Measurements from ENCODE around the gene ZSWIM3.
A peak's percentile ranks its signal among the peaks of the same experiment; 100 is the strongest.

ZSWIM3 gene

DNA sequence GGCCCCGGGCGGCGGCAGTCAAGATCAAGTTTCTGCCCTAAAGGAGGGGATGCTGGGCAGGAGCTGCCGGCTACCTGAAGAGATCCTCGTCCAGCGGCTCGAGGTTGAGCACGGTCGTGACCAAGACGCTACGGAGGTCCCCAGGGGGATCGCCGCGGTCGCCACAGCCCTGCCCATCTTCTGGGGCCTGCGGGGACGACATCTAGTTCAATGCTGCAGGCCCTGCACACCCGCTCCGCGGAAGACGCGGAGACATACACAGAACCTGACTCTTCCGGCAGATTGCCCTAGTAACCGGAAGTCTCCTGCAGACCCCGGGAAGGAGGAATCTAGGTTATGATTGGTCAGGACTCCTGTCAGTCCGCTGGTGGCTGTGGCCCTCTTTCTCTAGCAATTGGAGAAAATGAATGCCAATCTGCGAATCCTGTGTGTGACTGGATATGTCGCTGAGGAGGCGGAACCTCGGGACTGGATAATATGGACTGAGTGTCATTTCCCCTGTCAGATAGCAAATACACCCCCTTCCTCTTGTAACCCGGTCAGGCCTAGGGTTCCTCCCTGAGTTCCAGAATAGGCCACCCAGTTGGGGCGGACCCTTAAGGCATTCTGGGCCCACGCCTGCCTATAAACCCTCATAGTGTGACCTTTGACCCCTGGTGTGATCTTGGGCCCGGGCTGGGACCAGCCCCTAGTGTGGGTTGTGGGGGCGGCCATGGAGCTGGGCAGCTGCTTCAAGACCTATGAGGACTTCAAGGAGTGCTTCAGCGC, at the start of gene ZSWIM3, which contains the start of gene ACOT8:
Gene ZSWIM3 (plus strand): TSS at position 501 of the 768 bp plus-strand sequence. CDS start 212 bp downstream, at position 713.
Gene ACOT8 (minus strand): TSS at position 279 of the 768 bp plus-strand sequence. CDS start 77 bp downstream, at position 202.
- Histone ChIP-seq H3K27me3 (ENCODE audit: insufficient read depth, low read length) (no peaks in the 10 kb centered on the region), H2AFZ (ENCODE audit: low read depth, low read length) (peak within 1 kb of the TSS; percentile 21), H3K9me3 (ENCODE audit: low read length) (no peaks in the 10 kb centered on the region), H3K36me3 (ENCODE audit: insufficient read depth, low read length) (peaks cover 4% of the 10 kb centered on the region), H3K4me3 (ENCODE audit: low read length) (peak within 1 kb of the TSS; percentile 77), H3K4me1 (ENCODE audit: insufficient read depth, low read length) (peaks cover 19% of the 10 kb centered on the region)

DNA sequence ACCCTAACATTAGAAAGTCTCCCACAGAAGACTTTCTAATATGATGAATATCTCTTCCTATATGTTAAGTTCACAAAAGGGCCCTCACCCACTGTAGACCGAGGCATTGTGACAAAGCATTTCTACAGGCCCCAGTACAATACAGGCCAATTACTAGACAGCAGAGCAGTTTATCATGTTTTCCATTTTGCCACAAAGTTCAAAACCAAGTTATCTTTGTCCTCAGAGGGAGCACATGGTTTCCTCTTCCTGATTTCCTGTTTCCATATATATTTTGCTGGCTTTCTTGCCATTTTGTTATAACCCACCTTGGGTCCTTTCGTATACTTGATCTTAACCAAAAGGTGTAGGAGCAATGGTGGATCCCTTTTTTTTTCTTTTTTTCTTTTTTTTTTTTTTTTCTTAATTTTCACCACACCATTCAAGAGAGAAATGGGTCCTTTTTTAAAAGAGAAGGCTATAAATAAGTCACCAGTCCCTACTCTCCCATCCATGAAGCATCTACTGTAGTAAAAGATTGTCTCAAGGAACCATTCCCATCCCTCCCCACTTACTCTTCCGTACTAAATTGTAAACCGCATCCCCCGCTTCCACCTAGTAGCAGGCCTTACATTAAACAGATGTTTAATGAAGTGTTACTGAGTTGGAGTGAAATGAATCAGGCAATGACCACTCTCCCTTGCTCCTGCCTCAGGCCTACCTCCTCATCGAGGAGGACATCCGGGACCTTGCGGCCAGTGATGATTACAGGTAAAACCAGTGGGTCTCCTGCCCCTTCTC, 47.0 kb upstream of the ZSWIM3 start:
- no peak overlapping the region for H2AFZ ChIP-seq (ENCODE audit: low read depth, low read length)
- H3K4me3 ChIP-seq (ENCODE audit: low read length) = no peak overlapping the region
- no peaks in the 10 kb centered on the region for H3K27me3 ChIP-seq (ENCODE audit: insufficient read depth, low read length)
- peaks cover 2% of the 10 kb centered on the region for H3K9me3 ChIP-seq (ENCODE audit: low read length)
- H3K36me3 ChIP-seq (ENCODE audit: insufficient read depth, low read length) = peaks cover 50% of the 10 kb centered on the region
- peaks cover 12% of the 10 kb centered on the region for H3K4me1 ChIP-seq (ENCODE audit: insufficient read depth, low read length)

DNA sequence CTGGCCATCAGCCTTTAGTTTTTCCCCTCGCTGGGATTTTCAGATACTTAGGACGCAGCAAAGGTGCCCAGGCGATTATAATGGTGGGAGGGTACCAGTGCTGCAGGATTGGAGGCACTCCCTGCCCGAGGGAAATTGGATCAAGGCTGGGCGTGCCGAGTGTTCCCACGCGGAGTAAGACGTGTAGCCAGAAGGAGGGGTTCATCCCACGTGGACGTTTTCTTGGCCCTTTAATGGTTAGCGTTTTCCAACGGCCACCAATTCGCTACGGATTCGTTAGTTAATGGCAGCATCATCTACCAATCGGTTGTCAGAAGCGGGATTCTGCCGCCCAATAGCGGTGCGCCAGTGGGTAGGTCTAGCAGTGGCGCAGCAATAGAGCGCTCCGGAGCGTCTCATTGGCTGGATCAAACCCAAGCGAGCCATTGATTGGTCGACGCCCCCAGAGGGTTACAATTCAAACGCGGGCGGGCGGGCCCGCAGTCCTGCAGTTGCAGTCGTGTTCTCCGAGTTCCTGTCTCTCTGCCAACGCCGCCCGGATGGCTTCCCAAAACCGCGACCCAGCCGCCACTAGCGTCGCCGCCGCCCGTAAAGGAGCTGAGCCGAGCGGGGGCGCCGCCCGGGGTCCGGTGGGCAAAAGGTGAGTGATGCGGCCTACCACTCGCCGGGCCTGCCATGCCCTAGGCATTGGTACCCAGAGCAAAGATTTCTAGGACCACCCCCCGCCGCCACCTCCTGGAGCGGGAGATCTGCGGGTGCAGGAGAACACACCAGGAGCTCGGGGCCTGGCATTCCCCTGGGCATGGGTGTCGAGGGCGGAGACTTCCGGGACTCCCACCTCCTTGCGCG, 45.0 kb upstream of the ZSWIM3 start, which contains the start of gene UBE2C:
Gene UBE2C (plus strand): TSS at position 488 of the 849 bp plus-strand sequence. CDS start 52 bp downstream, at position 540.
- Histone ChIP-seq H2AFZ (ENCODE audit: low read depth, low read length) (no peak within 1 kb of the TSS), H3K9me3 (ENCODE audit: low read length) (peaks cover 2% of the 10 kb centered on the region), H3K27me3 (ENCODE audit: insufficient read depth, low read length) (no peaks in the 10 kb centered on the region), H3K4me1 (ENCODE audit: insufficient read depth, low read length) (peaks cover 12% of the 10 kb centered on the region), H3K4me3 (ENCODE audit: low read length) (peak within 1 kb of the TSS; percentile 83), H3K36me3 (ENCODE audit: insufficient read depth, low read length) (peaks cover 50% of the 10 kb centered on the region)

DNA sequence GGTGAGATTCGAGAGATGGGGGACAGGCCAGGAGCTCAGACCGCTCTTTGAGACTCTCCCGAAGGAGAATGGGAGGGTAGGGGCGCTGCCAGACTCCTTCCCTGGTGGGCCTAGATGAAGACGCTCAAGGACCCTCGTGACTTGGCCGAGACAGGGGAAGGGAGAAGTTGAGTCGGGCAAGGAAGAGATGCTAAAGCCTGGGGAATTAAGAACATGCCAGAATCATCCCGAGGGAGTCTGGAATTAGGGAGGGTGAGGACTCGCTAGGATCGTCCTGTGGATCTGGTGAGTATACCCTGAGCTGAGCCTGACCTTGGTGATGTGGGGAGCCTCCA, 44.4 kb upstream of the ZSWIM3 start:
- Histone ChIP-seq H3K9me3 (ENCODE audit: low read length) (peaks cover 2% of the 10 kb centered on the region), H3K4me3 (ENCODE audit: low read length) (peak overlapping the region; percentile 83), H3K27me3 (ENCODE audit: insufficient read depth, low read length) (no peaks in the 10 kb centered on the region), H2AFZ (ENCODE audit: low read depth, low read length) (no peak overlapping the region), H3K4me1 (ENCODE audit: insufficient read depth, low read length) (peaks cover 12% of the 10 kb centered on the region), H3K36me3 (ENCODE audit: insufficient read depth, low read length) (peaks cover 47% of the 10 kb centered on the region)

DNA sequence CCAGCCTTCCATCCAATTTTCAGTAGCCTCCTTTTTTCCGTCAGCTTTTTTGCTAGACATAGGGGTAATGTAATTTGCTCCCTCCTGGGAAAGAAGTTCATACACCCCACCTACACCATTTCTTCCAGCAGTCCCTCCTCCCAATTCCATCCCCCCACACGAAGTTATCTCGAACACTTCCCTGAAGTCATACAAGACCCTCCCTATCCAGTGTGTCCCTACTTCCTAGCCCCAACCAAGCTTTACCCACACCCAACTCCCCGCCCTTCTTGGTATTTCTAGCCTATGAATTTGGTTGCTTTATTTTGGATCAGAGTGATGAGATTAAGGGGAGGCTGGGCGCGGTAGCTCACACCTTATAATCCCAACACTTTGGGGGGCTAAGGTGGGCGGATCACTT, 43.9 kb upstream of the ZSWIM3 start:
- no peak overlapping the region for H2AFZ ChIP-seq (ENCODE audit: low read depth, low read length)
- H3K4me1 ChIP-seq (ENCODE audit: insufficient read depth, low read length) = peaks cover 12% of the 10 kb centered on the region
- H3K4me3 ChIP-seq (ENCODE audit: low read length) = peak overlapping the region; percentile 83
- H3K9me3 ChIP-seq (ENCODE audit: low read length) = peaks cover 2% of the 10 kb centered on the region
- peaks cover 46% of the 10 kb centered on the region for H3K36me3 ChIP-seq (ENCODE audit: insufficient read depth, low read length)
- H3K27me3 ChIP-seq (ENCODE audit: insufficient read depth, low read length) = no peaks in the 10 kb centered on the region

DNA sequence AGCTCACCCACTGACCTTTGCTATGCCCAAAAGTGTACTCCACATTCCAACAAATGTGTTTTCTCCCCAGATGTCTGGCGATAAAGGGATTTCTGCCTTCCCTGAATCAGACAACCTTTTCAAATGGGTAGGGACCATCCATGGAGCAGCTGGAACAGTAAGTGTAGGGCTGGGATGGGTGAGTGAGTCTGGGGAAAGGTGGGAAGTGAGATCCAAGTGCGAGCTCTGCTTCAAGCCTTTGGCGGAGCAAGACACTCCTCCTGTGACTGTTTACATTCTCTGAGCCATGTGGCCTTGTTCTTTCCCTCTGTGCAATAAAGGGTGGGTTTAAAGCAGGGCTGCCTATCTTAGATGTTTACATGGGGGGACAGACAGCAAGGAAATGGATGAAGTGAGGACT, 43.1 kb upstream of the ZSWIM3 start:
- peak overlapping the region; percentile 9 for H3K4me3 ChIP-seq (ENCODE audit: low read length)

DNA sequence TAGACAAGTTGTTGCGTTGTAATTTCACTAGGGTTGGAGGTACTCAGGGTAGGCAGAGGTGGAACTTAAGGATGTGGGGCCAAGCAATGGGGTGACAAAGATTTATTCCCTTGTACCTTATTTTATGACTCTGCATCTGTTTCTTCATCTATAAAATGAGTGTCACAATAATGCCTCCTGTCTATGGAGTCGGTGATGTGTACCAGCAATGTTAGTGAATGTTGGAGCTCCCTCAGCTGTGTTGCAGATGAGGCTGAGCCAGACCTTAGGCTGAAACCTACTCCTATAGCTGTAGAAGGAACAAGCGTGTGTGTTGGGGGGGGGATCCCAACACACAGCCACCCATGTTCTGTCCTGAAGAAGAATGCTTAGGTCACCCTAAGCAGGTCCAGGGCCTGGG, 40.5 kb upstream of the ZSWIM3 start:
- Histone ChIP-seq H2AFZ (ENCODE audit: low read depth, low read length) (no peak overlapping the region), H3K4me3 (ENCODE audit: low read length) (no peak overlapping the region), H3K4me1 (ENCODE audit: insufficient read depth, low read length) (peaks cover 12% of the 10 kb centered on the region), H3K27me3 (ENCODE audit: insufficient read depth, low read length) (no peaks in the 10 kb centered on the region), H3K9me3 (ENCODE audit: low read length) (no peaks in the 10 kb centered on the region), H3K36me3 (ENCODE audit: insufficient read depth, low read length) (peaks cover 19% of the 10 kb centered on the region)

More for the DNA sequence above, 43.1 kb upstream of the ZSWIM3 start:
- peaks cover 40% of the 10 kb centered on the region for H3K36me3 ChIP-seq (ENCODE audit: insufficient read depth, low read length)
- H3K4me1 ChIP-seq (ENCODE audit: insufficient read depth, low read length) = peaks cover 12% of the 10 kb centered on the region
- H2AFZ ChIP-seq (ENCODE audit: low read depth, low read length) = no peak overlapping the region
- H3K9me3 ChIP-seq (ENCODE audit: low read length) = peaks cover 2% of the 10 kb centered on the region
- no peaks in the 10 kb centered on the region for H3K27me3 ChIP-seq (ENCODE audit: insufficient read depth, low read length)

DNA sequence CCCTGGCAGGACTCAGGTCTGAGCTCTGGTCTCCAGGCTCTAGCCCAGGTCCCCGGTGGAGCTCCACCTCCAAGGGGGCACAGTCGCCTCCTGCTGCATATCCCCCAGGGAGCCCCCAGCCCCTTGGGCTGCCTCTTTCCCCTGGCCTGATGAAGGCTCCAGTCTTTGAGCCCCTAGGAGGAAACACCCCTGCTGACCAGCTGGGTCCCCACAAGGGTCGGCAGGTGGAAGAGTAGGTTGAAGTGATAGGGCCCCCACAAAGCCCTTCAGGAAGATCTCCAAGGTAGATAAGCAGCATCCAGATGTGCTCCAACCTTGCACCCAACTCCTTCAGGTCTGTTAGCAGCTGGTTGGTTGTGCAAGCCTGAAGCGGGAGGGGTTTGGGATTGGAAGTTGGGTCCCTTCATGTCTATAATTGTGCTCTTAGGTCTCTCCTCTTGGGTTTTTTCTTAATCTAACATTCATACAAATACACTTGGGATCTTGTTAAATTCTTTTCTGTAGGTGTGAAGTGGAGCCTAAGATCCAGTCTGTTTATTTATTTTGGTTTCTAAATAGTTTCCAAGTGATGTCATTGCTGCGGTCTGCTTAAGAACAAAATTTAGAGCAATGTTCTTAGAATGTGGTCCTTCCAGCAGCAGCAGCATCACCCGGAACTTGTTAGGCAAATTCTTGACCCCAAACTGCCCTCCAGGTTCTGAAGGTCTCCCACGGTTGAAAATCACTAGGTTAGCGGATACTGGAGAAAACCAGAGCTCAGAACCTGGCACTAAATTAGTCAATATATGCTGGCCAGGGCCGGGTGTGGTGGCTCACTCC, 39.8 kb upstream of the ZSWIM3 start:
- H2AFZ ChIP-seq (ENCODE audit: low read depth, low read length) = no peak overlapping the region
- H3K27me3 ChIP-seq (ENCODE audit: insufficient read depth, low read length) = no peaks in the 10 kb centered on the region
- peaks cover 12% of the 10 kb centered on the region for H3K4me1 ChIP-seq (ENCODE audit: insufficient read depth, low read length)
- H3K36me3 ChIP-seq (ENCODE audit: insufficient read depth, low read length) = peaks cover 19% of the 10 kb centered on the region
- H3K9me3 ChIP-seq (ENCODE audit: low read length) = no peaks in the 10 kb centered on the region
- no peak overlapping the region for H3K4me3 ChIP-seq (ENCODE audit: low read length)

DNA sequence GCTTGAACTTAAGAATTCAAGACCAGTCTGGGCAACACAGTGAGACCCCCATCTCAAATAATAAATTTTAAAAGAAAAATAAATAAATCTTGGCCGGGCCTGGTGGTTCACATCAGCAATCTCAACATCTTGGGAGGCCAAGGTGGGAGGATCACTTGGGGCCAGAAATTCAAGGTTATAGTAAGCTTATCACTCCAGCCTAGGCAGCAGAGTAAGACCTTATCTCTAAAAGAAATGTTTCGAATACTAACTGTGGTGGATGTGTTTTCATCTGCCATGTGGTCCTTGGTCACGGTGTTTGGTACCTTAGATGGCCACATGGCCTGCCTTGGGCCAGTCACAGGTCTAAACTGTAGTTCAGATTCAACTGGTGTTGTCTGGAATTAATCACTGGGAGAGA, 39.2 kb upstream of the ZSWIM3 start:
- Histone ChIP-seq H3K36me3 (ENCODE audit: insufficient read depth, low read length) (peaks cover 19% of the 10 kb centered on the region), H3K4me3 (ENCODE audit: low read length) (no peak overlapping the region), H3K27me3 (ENCODE audit: insufficient read depth, low read length) (no peaks in the 10 kb centered on the region), H3K4me1 (ENCODE audit: insufficient read depth, low read length) (peaks cover 9% of the 10 kb centered on the region), H3K9me3 (ENCODE audit: low read length) (no peaks in the 10 kb centered on the region), H2AFZ (ENCODE audit: low read depth, low read length) (no peak overlapping the region)

DNA sequence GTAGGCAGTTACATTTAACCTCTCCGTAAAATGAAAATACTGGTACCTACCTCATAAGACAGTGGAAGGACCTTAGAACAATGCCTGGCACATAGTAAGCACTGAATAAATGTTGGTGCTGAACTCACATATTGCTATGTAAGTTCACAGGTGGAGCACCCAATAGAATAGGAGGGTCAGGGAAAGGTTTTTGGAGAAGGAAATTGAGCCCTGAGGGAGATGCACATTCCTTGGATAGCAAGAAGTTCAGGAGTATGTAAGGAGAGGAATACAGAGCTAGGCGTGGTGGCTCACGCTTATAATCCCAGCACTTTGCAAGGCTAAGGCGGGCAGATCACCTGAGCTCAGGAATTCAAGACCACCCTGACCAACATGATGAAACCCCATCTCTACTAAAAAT, 37.9 kb upstream of the ZSWIM3 start:
- no peaks in the 10 kb centered on the region for H3K9me3 ChIP-seq (ENCODE audit: low read length)
- no peak overlapping the region for H3K4me3 ChIP-seq (ENCODE audit: low read length)
- H3K4me1 ChIP-seq (ENCODE audit: insufficient read depth, low read length) = peaks cover 2% of the 10 kb centered on the region

DNA sequence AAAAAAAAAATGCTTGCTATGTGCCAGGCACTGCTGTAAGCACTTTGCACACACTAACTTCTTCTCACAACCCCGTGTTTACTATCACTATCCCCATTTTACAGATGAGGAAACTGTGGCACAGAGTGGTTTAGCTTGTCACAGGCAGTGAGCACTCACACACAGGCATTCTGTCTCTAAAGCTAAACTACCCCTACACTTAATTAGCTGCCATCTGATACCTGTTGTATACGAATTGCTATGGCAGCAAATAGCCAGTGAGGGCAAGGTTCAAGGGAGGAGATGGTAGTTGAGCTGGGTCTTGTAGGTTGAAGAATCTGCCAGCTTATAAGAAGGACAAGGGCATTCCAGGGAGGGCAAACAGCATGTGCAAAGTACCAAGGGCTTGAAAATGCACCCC, 35.5 kb upstream of the ZSWIM3 start:
- no peaks in the 10 kb centered on the region for H3K27me3 ChIP-seq (ENCODE audit: insufficient read depth, low read length)
- peaks cover 5% of the 10 kb centered on the region for H3K4me1 ChIP-seq (ENCODE audit: insufficient read depth, low read length)
- H3K36me3 ChIP-seq (ENCODE audit: insufficient read depth, low read length) = peaks cover 2% of the 10 kb centered on the region
- no peaks in the 10 kb centered on the region for H3K9me3 ChIP-seq (ENCODE audit: low read length)
- no peak overlapping the region for H3K4me3 ChIP-seq (ENCODE audit: low read length)
- H2AFZ ChIP-seq (ENCODE audit: low read depth, low read length) = no peak overlapping the region

More for the DNA sequence above, 37.9 kb upstream of the ZSWIM3 start:
- Histone ChIP-seq H3K36me3 (ENCODE audit: insufficient read depth, low read length) (peaks cover 13% of the 10 kb centered on the region), H3K27me3 (ENCODE audit: insufficient read depth, low read length) (no peaks in the 10 kb centered on the region), H2AFZ (ENCODE audit: low read depth, low read length) (no peak overlapping the region)

DNA sequence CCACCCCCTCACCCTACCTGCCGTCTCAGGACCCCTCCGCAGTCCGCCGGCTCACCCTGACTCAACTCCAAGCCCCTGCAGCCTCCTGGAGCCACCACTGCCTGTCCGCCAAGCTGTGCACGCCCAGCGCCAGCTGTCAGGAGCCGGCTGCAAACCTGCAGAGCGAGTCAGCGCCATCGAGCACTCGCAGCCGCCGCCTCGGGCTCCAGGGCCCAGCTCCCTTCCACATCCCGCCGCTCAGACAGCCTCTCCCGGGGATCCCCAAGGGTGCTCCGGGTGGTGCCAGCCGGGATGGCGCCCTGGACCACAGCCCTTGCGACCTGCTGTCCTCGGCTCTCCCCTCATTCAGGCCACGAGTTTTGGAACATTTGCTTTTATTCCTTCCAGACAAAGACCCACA, 34.6 kb upstream of the ZSWIM3 start:
- peaks cover 5% of the 10 kb centered on the region for H3K4me1 ChIP-seq (ENCODE audit: insufficient read depth, low read length)
- H2AFZ ChIP-seq (ENCODE audit: low read depth, low read length) = no peak overlapping the region
- no peaks in the 10 kb centered on the region for H3K9me3 ChIP-seq (ENCODE audit: low read length)
- H3K27me3 ChIP-seq (ENCODE audit: insufficient read depth, low read length) = no peaks in the 10 kb centered on the region
- H3K4me3 ChIP-seq (ENCODE audit: low read length) = no peak overlapping the region
- H3K36me3 ChIP-seq (ENCODE audit: insufficient read depth, low read length) = no peaks in the 10 kb centered on the region
